C4-2B (cell line): ENCODE results near the gene DNM3.

Experiments used
- ZFX ChIP-seq: fragments of 450-650 bp; IDR thresholded peaks from 2 replicates; pipeline ENCODE4 v1.6.1; 2017
- TF ChIP-seq, protein P1 (sequence below): fragments of 450-650 bp; conservative IDR thresholded peaks from 2 replicates; pipeline ENCODE4 v1.5.1; 2017; ENCODE audit warnings: mild to moderate bottlenecking

DNA sequence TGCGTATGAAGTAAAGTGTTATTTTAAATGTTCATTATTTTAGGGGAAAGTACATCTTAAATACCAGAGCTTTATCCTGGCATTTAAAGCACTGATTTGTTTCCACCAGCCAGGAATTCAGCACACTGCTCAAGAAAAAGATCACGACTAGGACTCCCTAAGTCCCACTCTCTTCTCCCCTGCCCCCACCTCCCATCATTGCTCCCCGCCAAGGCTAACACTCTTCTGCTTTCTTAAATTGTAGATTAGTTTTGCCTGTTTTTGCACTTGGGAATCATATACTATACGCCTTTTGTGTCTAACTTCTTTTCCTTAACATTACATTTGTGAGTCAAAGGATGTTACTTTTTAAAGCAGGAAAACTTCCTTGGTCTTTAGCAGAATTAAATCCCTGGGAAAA, 541.7 kb downstream of the DNM3 start:
- TF ChIP-seq, protein P1, sequence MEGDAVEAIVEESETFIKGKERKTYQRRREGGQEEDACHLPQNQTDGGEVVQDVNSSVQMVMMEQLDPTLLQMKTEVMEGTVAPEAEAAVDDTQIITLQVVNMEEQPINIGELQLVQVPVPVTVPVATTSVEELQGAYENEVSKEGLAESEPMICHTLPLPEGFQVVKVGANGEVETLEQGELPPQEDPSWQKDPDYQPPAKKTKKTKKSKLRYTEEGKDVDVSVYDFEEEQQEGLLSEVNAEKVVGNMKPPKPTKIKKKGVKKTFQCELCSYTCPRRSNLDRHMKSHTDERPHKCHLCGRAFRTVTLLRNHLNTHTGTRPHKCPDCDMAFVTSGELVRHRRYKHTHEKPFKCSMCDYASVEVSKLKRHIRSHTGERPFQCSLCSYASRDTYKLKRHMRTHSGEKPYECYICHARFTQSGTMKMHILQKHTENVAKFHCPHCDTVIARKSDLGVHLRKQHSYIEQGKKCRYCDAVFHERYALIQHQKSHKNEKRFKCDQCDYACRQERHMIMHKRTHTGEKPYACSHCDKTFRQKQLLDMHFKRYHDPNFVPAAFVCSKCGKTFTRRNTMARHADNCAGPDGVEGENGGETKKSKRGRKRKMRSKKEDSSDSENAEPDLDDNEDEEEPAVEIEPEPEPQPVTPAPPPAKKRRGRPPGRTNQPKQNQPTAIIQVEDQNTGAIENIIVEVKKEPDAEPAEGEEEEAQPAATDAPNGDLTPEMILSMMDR: no peak
- TF ChIP-seq ZFX: no peak
